Tibial artery (tissue), 4 donors: ENCODE data around the gene DECR2.

Experiments
- DNase-seq, 2 donors: peaks; one replicate each; pipeline ENCODE4 v3.0.0-alpha.2; 2019
- H3K27ac ChIP-seq, 2 donors: fragments of 200-600 bp; sonication (generic) in 1 of 2; 1 replicate in 1 of 2; 2 replicates in 1 of 2; pipeline ENCODE4 v1.5.1; 2018 to 2019; ENCODE audit warnings: mild to moderate bottlenecking in 1 of 2
- H3K27me3 ChIP-seq, 2 donors: fragments of 200-600 bp; sonication (generic) in 1 of 2; one replicate each; pipeline versions ENCODE4 v1.5.1 to v1.6.0; 2016 to 2019
- H3K36me3 ChIP-seq, 3 donors: fragments of 200-600 bp; sonication (generic) in 2 of 3; one replicate each; pipeline ENCODE4 v1.5.1; 2016 to 2019; ENCODE audit warnings: mild to moderate bottlenecking in 2 of 3
- H3K4me1 ChIP-seq, 4 donors: fragments of 200-600 bp; sonication (generic) in 2 of 4; 1 replicate in 3 of 4; 2 replicates in 1 of 4; pipeline ENCODE4 v1.5.1; 2016 to 2019
- H3K4me3 ChIP-seq, 2 donors: fragments of 200-600 bp; sonication (generic) in 1 of 2; 1 replicate in 1 of 2; 2 replicates in 1 of 2; pipeline ENCODE4 v1.5.1; 2018 to 2019; ENCODE audit warnings: mild to moderate bottlenecking in 2 of 2
- H3K9me3 ChIP-seq, 3 donors: fragments of 200-600 bp; sonication (generic) in 1 of 3; one replicate each; pipeline ENCODE4 v1.5.1; 2016 to 2019
- CTCF ChIP-seq, 2 experiments: fragments of 200-600 bp in 1 of 2; fragments of 450-650 bp in 1 of 2; IDR thresholded peaks; one replicate each; pipeline ENCODE4 v1.5.1; 2017 to 2019; ENCODE audit warnings: antibody characterized with exemption in 2 of 2, mild to moderate bottlenecking in 1 of 2, moderate library complexity in 1 of 2
- intact Hi-C: fragments of 100-400 bp; cut with DNase I; formaldehyde crosslinking; loops from one replicate; pipeline ENCODE4 v1.15.0; 2023; ENCODE audit warnings: low total_unique reads

Gene DECR2

GRCh38 chr16:444027-444426, 42.3 kb downstream of the DECR2 start:
- DNase-seq, result no peak
- TF ChIP-seq CTCF (IDR thresholded peaks at IDR 0.05), result no peak
- Histone ChIP-seq H3K27ac (no peak overlapping the region), H3K27me3 (no peaks in the 10 kb centered on the region), H3K4me3 (no peak overlapping the region), H3K9me3 (no peaks in the 10 kb centered on the region), H3K4me1 (no peaks in the 10 kb centered on the region), H3K36me3 (peaks cover 0 to 7% (median 0%) of the 10 kb centered on the region in 3 donors)
- intact Hi-C loops, result no loop called here

GRCh38 chr16:445566-445965, 43.9 kb downstream of the DECR2 start:
- H3K4me3 ChIP-seq, result no peak overlapping the region
- H3K36me3 ChIP-seq, result peaks cover 0 to 7% (median 0%) of the 10 kb centered on the region in 3 donors
- H3K27me3 ChIP-seq, result no peaks in the 10 kb centered on the region
- H3K9me3 ChIP-seq, result no peaks in the 10 kb centered on the region
- no peak for DNase-seq
- no peak for TF ChIP-seq CTCF (IDR thresholded peaks at IDR 0.05)
- no peak overlapping the region for H3K27ac ChIP-seq
- intact Hi-C loops, result no loop called here
- peaks cover 0 to 7% (median 1%) of the 10 kb centered on the region in 4 donors for H3K4me1 ChIP-seq

- Histone ChIP-seq H3K27me3 (no peaks in the 10 kb centered on the region), H3K36me3 (no peaks in the 10 kb centered on the region), H3K27ac (no peak overlapping the region), H3K9me3 (no peaks in the 10 kb centered on the region), H3K4me3 (no peak overlapping the region), H3K4me1 (peaks cover 0 to 7% (median 3%) of the 10 kb centered on the region in 4 donors)
- intact Hi-C loops, result no loop called here
- no peak for TF ChIP-seq CTCF (IDR thresholded peaks at IDR 0.05)
- no peak for DNase-seq
Measured at GRCh38 chr16:450385-450784, 48.7 kb downstream of the DECR2 start.

GRCh38 chr16:450785-451512, 49.3 kb downstream of the DECR2 start:
- Histone ChIP-seq H3K4me1 (peaks cover 0 to 7% (median 3%) of the 10 kb centered on the region in 4 donors), H3K36me3 (no peaks in the 10 kb centered on the region), H3K27me3 (no peaks in the 10 kb centered on the region), H3K4me3 (no peak overlapping the region), H3K27ac (no peak overlapping the region), H3K9me3 (no peaks in the 10 kb centered on the region)
- intact Hi-C loops, result no loop called here
- DNase-seq, result no peak
- TF ChIP-seq CTCF (IDR thresholded peaks at IDR 0.05), result no peak

GRCh38 chr16:454397-454940, 52.8 kb downstream of the DECR2 start:
- intact Hi-C loops, result no loop called here
- Histone ChIP-seq H3K4me3 (no peak overlapping the region), H3K27me3 (no peaks in the 10 kb centered on the region), H3K27ac (no peak overlapping the region), H3K36me3 (no peaks in the 10 kb centered on the region), H3K4me1 (peaks cover 0 to 20% (median 14%) of the 10 kb centered on the region in 4 donors), H3K9me3 (no peaks in the 10 kb centered on the region)
- DNase-seq, result no peak
- TF ChIP-seq CTCF (IDR thresholded peaks at IDR 0.05), result no peak
